Measurements from ENCODE around the gene NUP205.
A peak's percentile ranks its signal among the peaks of the same experiment; 100 is the strongest.

NUP205 gene

GRCh38 chr7:135557455-135558336 is at the start of gene NUP205:
Gene NUP205 (plus strand): TSS chr7:135557917. CDS start chr7:135557945, 28 bp downstream.
- peak; percentile 81 for DNase-seq

GRCh38 chr7:135508883-135509588 is 48.7 kb upstream of the NUP205 start:
- peak; percentile 21 for DNase-seq

- DNase-seq, result no peak
Measured at GRCh38 chr7:135509589-135509838, 48.2 kb upstream of the NUP205 start.

- DNase-seq, result peak; percentile 94
Measured at GRCh38 chr7:135509839-135510591, 47.7 kb upstream of the NUP205 start, which contains the start of gene CNOT4. Gene CNOT4 (minus strand): TSS chr7:135510102. CDS start chr7:135438331, 71,771 bp downstream.

- peak; percentile 22 for DNase-seq
Measured at GRCh38 chr7:135510592-135511183, 47.0 kb upstream of the NUP205 start.

GRCh38 chr7:135512135-135512887 is 45.4 kb upstream of the NUP205 start:
- peak; percentile 32 for DNase-seq

GRCh38 chr7:135514856-135515255 is 42.9 kb upstream of the NUP205 start:
- DNase-seq, result no peak

GRCh38 chr7:135517060-135517459 is 40.7 kb upstream of the NUP205 start:
- no peak for DNase-seq

GRCh38 chr7:135518748-135519147 is 39.0 kb upstream of the NUP205 start:
- DNase-seq, result no peak

GRCh38 chr7:135519233-135519688 is 38.5 kb upstream of the NUP205 start:
- DNase-seq, result no peak

- DNase-seq, result no peak
Measured at GRCh38 chr7:135519871-135520270, 37.8 kb upstream of the NUP205 start.

- no peak for DNase-seq
Measured at GRCh38 chr7:135522509-135522908, 35.2 kb upstream of the NUP205 start.

- no peak for DNase-seq
Measured at GRCh38 chr7:135523146-135523545, 34.6 kb upstream of the NUP205 start.

- no peak for DNase-seq
Measured at GRCh38 chr7:135525426-135525825, 32.3 kb upstream of the NUP205 start.

- DNase-seq, result no peak
Measured at GRCh38 chr7:135527025-135527424, 30.7 kb upstream of the NUP205 start.

- peak; percentile 23 for DNase-seq
Measured at GRCh38 chr7:135536150-135536549, 21.6 kb upstream of the NUP205 start.

- no peak for DNase-seq
Measured at GRCh38 chr7:135537453-135537852, 20.3 kb upstream of the NUP205 start.

GRCh38 chr7:135537905-135538304 is 19.8 kb upstream of the NUP205 start:
- no peak for DNase-seq

- DNase-seq, result no peak
Measured at GRCh38 chr7:135538376-135538775, 19.3 kb upstream of the NUP205 start.

GRCh38 chr7:135539629-135540028 is 18.1 kb upstream of the NUP205 start:
- no peak for DNase-seq

GRCh38 chr7:135541029-135541428 is 16.7 kb upstream of the NUP205 start:
- no peak for DNase-seq

GRCh38 chr7:135550196-135550595 is 7.5 kb upstream of the NUP205 start:
- no peak for DNase-seq
